Prostate gland (tissue), 2 donors: ENCODE results near the gene DGKB. TPM values are rescaled to one million over a fixed set of nuclear protein-coding genes. Genes with fewer than 3 reads are reported as not detected.

Experiments used
- DNase-seq: peaks from one replicate; pipeline ENCODE4 v3.0.0-alpha.2; 2019; ENCODE audit warnings: low spot score
- H3K27ac ChIP-seq, 2 donors: fragments of 200-600 bp; sonication (generic); 2 replicates each; pipeline ENCODE4 v1.5.1; 2017 to 2019
- H3K27me3 ChIP-seq: fragments of 200-600 bp; sonication (generic); replicated peaks from 2 replicates; pipeline ENCODE4 v1.5.1; 2019; ENCODE audit not compliant: insufficient read depth
- H3K36me3 ChIP-seq, 2 donors: fragments of 200-600 bp; sonication (generic); 1 replicate in 1 of 2; 2 replicates in 1 of 2; pipeline versions ENCODE4 v1.5.1 to v1.8.1; 2017 to 2019
- H3K4me1 ChIP-seq: fragments of 200-600 bp; sonication (generic); replicated peaks from 2 replicates; pipeline ENCODE4 v1.5.1; 2019
- H3K4me3 ChIP-seq, 2 donors: fragments of 200-600 bp; sonication (generic); 2 replicates each; pipeline ENCODE4 v1.5.1; 2017 to 2019
- H3K9me3 ChIP-seq: fragments of 200-600 bp; sonication (generic); 2 replicates; pipeline ENCODE4 v1.5.1; 2017
- CTCF ChIP-seq, 4 experiments: fragments of 200-600 bp in 2 of 4; fragments of 450-650 bp in 2 of 4; sonication (generic) in 2 of 4; IDR thresholded peaks; 1 replicate in 3 of 4; 2 replicates in 1 of 4; pipeline ENCODE4 v1.5.1; 2016 to 2019; ENCODE audit warnings: antibody characterized with exemption in 4 of 4, mild to moderate bottlenecking in 2 of 4, moderate library complexity in 2 of 4
- POLR2A ChIP-seq: fragments of 450-650 bp; IDR thresholded peaks from one replicate; pipeline ENCODE4 v1.6.1; 2016; ENCODE audit warnings: antibody characterized with exemption, mild to moderate bottlenecking
- POLR2AphosphoS5 ChIP-seq: sonication (generic); formaldehyde crosslinking; IDR thresholded peaks from one replicate; pipeline ENCODE4 v1.6.1; 2017; ENCODE audit warnings: antibody characterized with exemption
- WGBS: methylation state at CpG from one replicate; pipeline ENCODE4 v1.1.5; 2018; 5-methylcytosine and 5-hydroxymethylcytosine counted together
- intact Hi-C: fragments of 100-400 bp; cut with DNase I; formaldehyde crosslinking; loops from one replicate; pipeline ENCODE4 v1.14.2; 2022
- total RNA-seq, 2 donors: library from RNA; depleted of rRNA; stranded (reverse); fragments of >200 nt; gene quantifications; one replicate each; pipeline ENCODE4 v1.1.0, GENCODE V29; 2016

DGKB gene
- total RNA-seq: under 1 TPM in 1 of 2 donors, not detected in 1; 0.45 TPM

GRCh38 chr7:14902589-14903067 is at the start of gene DGKB:
TSS of gene DGKB (minus strand) at chr7:14902751.
- Histone ChIP-seq H3K9me3 (no peaks in the 10 kb centered on the region), H3K36me3 (no peaks in the 10 kb centered on the region), H3K4me3 (no peak within 1 kb of the TSS), H3K27ac (no peak within 1 kb of the TSS), H3K4me1 (no peaks in the 10 kb centered on the region), H3K27me3 (no peaks in the 10 kb centered on the region)
- intact Hi-C loops: no loop called here
- no peak for TF ChIP-seq CTCF (IDR thresholded peaks at IDR 0.05)
- DNase-seq: no peak
- 3% methylated on average over 16 of the region's 16 CpGs for WGBS

GRCh38 chr7:14950013-14950412 is 47.5 kb upstream of the DGKB start:
- Histone ChIP-seq H3K4me3 (no peak overlapping the region), H3K9me3 (no peaks in the 10 kb centered on the region), H3K36me3 (no peaks in the 10 kb centered on the region), H3K27ac (no peak overlapping the region), H3K4me1 (no peaks in the 10 kb centered on the region), H3K27me3 (no peaks in the 10 kb centered on the region)
- WGBS: 88% methylated on average over 4 of the region's 4 CpGs
- DNase-seq: no peak
- intact Hi-C loops: no loop called here
- TF ChIP-seq POLR2A (no peak), POLR2AphosphoS5 (no peak), CTCF (IDR thresholded peaks at IDR 0.05) (no peak)

- H3K4me3 ChIP-seq: no peak overlapping the region
These were observed 35.6 kb upstream of the DGKB start for GRCh38 chr7:14938181-14938580.

GRCh38 chr7:14937581-14937980 is 35.0 kb upstream of the DGKB start:
- TF ChIP-seq POLR2AphosphoS5 (no peak), CTCF (IDR thresholded peaks at IDR 0.05) (no peak), POLR2A (no peak)
- no peaks in the 10 kb centered on the region for H3K27me3 ChIP-seq
- WGBS: 74% methylated on average over 1 of the region's 1 CpG
- no peaks in the 10 kb centered on the region for H3K9me3 ChIP-seq
- no peak overlapping the region for H3K27ac ChIP-seq
- H3K4me1 ChIP-seq: no peaks in the 10 kb centered on the region
- DNase-seq: no peak
- H3K36me3 ChIP-seq: no peaks in the 10 kb centered on the region
- intact Hi-C loops: no loop called here
- no peak overlapping the region for H3K4me3 ChIP-seq

More at GRCh38 chr7:14938181-14938580, 35.6 kb upstream of the DGKB start:
- Histone ChIP-seq H3K36me3 (no peaks in the 10 kb centered on the region), H3K9me3 (no peaks in the 10 kb centered on the region), H3K27ac (no peak overlapping the region), H3K27me3 (no peaks in the 10 kb centered on the region), H3K4me1 (no peaks in the 10 kb centered on the region)
- intact Hi-C loops: no loop called here
- 10% methylated on average over 1 of the region's 1 CpG for WGBS
- TF ChIP-seq POLR2AphosphoS5 (no peak), POLR2A (no peak), CTCF (IDR thresholded peaks at IDR 0.05) (no peak)
- DNase-seq: no peak

GRCh38 chr7:14936554-14936953 is 34.0 kb upstream of the DGKB start:
- Histone ChIP-seq H3K27ac (no peak overlapping the region), H3K4me1 (no peaks in the 10 kb centered on the region), H3K27me3 (no peaks in the 10 kb centered on the region), H3K9me3 (no peaks in the 10 kb centered on the region), H3K36me3 (no peaks in the 10 kb centered on the region), H3K4me3 (no peak overlapping the region)
- 20% methylated on average over 5 of the region's 5 CpGs for WGBS
- DNase-seq: no peak
- TF ChIP-seq POLR2A (no peak), POLR2AphosphoS5 (no peak), CTCF (IDR thresholded peaks at IDR 0.05) (no peak)
- intact Hi-C loops: no loop called here
